WTC11 (cell line): ENCODE data around the gene RBM34. TPM values are rescaled to one million over a fixed set of nuclear protein-coding genes. Genes with fewer than 3 reads are reported as not detected.

ENCODE experiments used
- ATAC-seq: fragments of 200-7000 bp; cut with Tn5 transposase; 2 replicates; pipeline ENCODE4 v1.10.0; 2021; ENCODE audit warnings: mild to moderate bottlenecking, moderate library complexity
- Bru-seq: library from RNA; stranded (reverse); fragments of 400-500 nt; gene quantifications from one replicate; lab custom pipeline; 2021; lab: Mats Ljungman, UMichigan
- CTCF ChIA-PET: fragments of 300-600 bp; sonication (Branson Sonifier 250); formaldehyde crosslinking; loops from one replicate; lab custom pipeline; 2021; ENCODE audit warnings: antibody characterized with exemption; lab: Charles Lee
- POLR2A ChIA-PET: fragments of 350-600 bp; sonication (Branson Sonifier 250); formaldehyde crosslinking; loops from one replicate; lab custom pipeline; 2021; ENCODE audit warnings: antibody characterized with exemption; lab: Charles Lee
- DNase-seq: peaks from one replicate; pipeline ENCODE4 v3.0.0; 2021; ENCODE audit warnings: low spot score
- H3K27ac Mint-ChIP-seq: 2 replicates; pipeline ENCODE4 v1.8.0; 2021; ENCODE audit warnings: mixed read lengths
- H3K27me3 Mint-ChIP-seq: 2 replicates; pipeline ENCODE4 v1.8.0; 2021; ENCODE audit warnings: low read depth, mild to moderate bottlenecking, moderate library complexity, mixed read lengths
- H3K36me3 Mint-ChIP-seq: 2 replicates; pipeline ENCODE4 v1.8.0; 2021; ENCODE audit warnings: mixed read lengths
- H3K4me1 Mint-ChIP-seq: 2 replicates; pipeline ENCODE4 v1.8.0; 2022; ENCODE audit warnings: mixed read lengths
- H3K4me3 Mint-ChIP-seq: 2 replicates; pipeline ENCODE4 v1.8.0; 2021; ENCODE audit warnings: mild to moderate bottlenecking, moderate library complexity, mixed read lengths
- H3K9me3 Mint-ChIP-seq: 2 replicates; pipeline ENCODE4 v1.8.0; 2021; ENCODE audit warnings: mixed read lengths
- CREM ChIP-seq: sonication (generic); formaldehyde crosslinking; IDR thresholded peaks from 2 replicates; pipeline ENCODE4 v1.8.1; 2022; ENCODE audit warnings: mild to moderate bottlenecking, missing genetic modification reagents, moderate library complexity
- ETV6 ChIP-seq: sonication (generic); formaldehyde crosslinking; IDR thresholded peaks from 2 replicates; pipeline ENCODE4 v1.8.1; 2022; ENCODE audit warnings: mild to moderate bottlenecking, missing genetic modification reagents
- FOXP1 ChIP-seq: sonication (generic); formaldehyde crosslinking; IDR thresholded peaks from 2 replicates; pipeline ENCODE4 v1.8.0; 2022; ENCODE audit warnings: missing genetic modification reagents, mild to moderate bottlenecking, moderate library complexity, borderline replicate concordance
- GABPB1 ChIP-seq: sonication (generic); formaldehyde crosslinking; IDR thresholded peaks from 2 replicates; pipeline ENCODE4 v1.8.1; 2023; ENCODE audit warnings: mild to moderate bottlenecking, missing genetic modification reagents
- IRF2 ChIP-seq: sonication (generic); formaldehyde crosslinking; IDR thresholded peaks from 2 replicates; pipeline ENCODE4 v1.8.0; 2022; ENCODE audit warnings: low read depth, missing genetic modification reagents, borderline replicate concordance
- JAZF1 ChIP-seq: fragments of 250-450 bp; sonication (Bioruptor Pico); IDR thresholded peaks from 2 replicates; pipeline ENCODE4 v1.9.0; 2021; ENCODE audit warnings: moderate library complexity, mild to moderate bottlenecking, inconsistent platforms
- KAT7 ChIP-seq: sonication (generic); formaldehyde crosslinking; IDR thresholded peaks from 2 replicates; pipeline ENCODE4 v1.8.1; 2023; ENCODE audit warnings: missing genetic modification reagents, mild to moderate bottlenecking, borderline replicate concordance
- NFE2L1 ChIP-seq: sonication (generic); formaldehyde crosslinking; IDR thresholded peaks from 2 replicates; pipeline ENCODE4 v1.8.1; 2023; ENCODE audit warnings: missing genetic modification reagents
- SMAD3 ChIP-seq: sonication (generic); formaldehyde crosslinking; IDR thresholded peaks from 2 replicates; pipeline ENCODE4 v1.8.0; 2022; ENCODE audit warnings: missing genetic modification reagents, mild to moderate bottlenecking, borderline replicate concordance
- SMAD4 ChIP-seq: sonication (generic); formaldehyde crosslinking; IDR thresholded peaks from 2 replicates; pipeline ENCODE4 v1.8.0; 2022; ENCODE audit warnings: mild to moderate bottlenecking, missing genetic modification reagents
- SP1 ChIP-seq: sonication (generic); formaldehyde crosslinking; conservative IDR thresholded peaks from 2 replicates; pipeline ENCODE4 v1.8.1; 2022; ENCODE audit warnings: missing genetic modification reagents
- ZNF219 ChIP-seq: sonication (generic); formaldehyde crosslinking; IDR thresholded peaks from 2 replicates; pipeline ENCODE4 v1.8.0; 2023; ENCODE audit warnings: missing genetic modification reagents, mild to moderate bottlenecking, borderline replicate concordance
- long read RNA-seq, 3 experiments: library from RNA in 1 of 3; library from capped mRNA in 1 of 3; library from polyadenylated mRNA in 1 of 3; unstranded in 2 of 3; stranded (forward) in 1 of 3; transcript quantifications; one replicate each; pipeline ENCODE4 v2.0.0, GENCODE V29; 2021
- total RNA-seq: library from RNA; stranded (reverse); gene quantifications from 3 replicates; pipeline ENCODE4 v1.2.3, GENCODE V29; 2021
- TF ChIP-seq, protein P1 (sequence below): fragments of 250-450 bp; sonication (Bioruptor Pico); IDR thresholded peaks from 2 replicates; pipeline ENCODE4 v1.9.0; 2021; ENCODE audit warnings: moderate library complexity, mild to moderate bottlenecking, inconsistent platforms, borderline replicate concordance
- TF ChIP-seq, protein P2 (sequence below): sonication (generic); formaldehyde crosslinking; IDR thresholded peaks from 2 replicates; pipeline ENCODE4 v1.8.0; 2022; ENCODE audit warnings: mild to moderate bottlenecking, missing genetic modification reagents
- TF ChIP-seq, protein P3 (sequence below): sonication (generic); formaldehyde crosslinking; IDR thresholded peaks from 2 replicates; pipeline ENCODE4 v1.8.0; 2022; ENCODE audit warnings: mild to moderate bottlenecking, missing genetic modification reagents
- TF ChIP-seq, protein P4 (sequence below): sonication (generic); formaldehyde crosslinking; IDR thresholded peaks from 2 replicates; pipeline ENCODE4 v1.8.1; 2023; ENCODE audit warnings: mild to moderate bottlenecking, moderate library complexity, missing genetic modification reagents
- TF ChIP-seq, protein P5 (sequence below): sonication (generic); formaldehyde crosslinking; IDR thresholded peaks from 2 replicates; pipeline ENCODE4 v1.8.1; 2022; ENCODE audit warnings: mild to moderate bottlenecking, moderate library complexity, missing genetic modification reagents
- TF ChIP-seq, protein P6 (sequence below): sonication (generic); formaldehyde crosslinking; IDR thresholded peaks from 2 replicates; pipeline ENCODE4 v1.8.1; 2023; ENCODE audit warnings: mild to moderate bottlenecking, missing genetic modification reagents
- TF ChIP-seq, protein P7 (sequence below): sonication (generic); formaldehyde crosslinking; IDR thresholded peaks from 2 replicates; pipeline ENCODE4 v1.8.0; 2023; ENCODE audit warnings: missing genetic modification reagents, mild to moderate bottlenecking, borderline replicate concordance

RBM34 gene, protein sequence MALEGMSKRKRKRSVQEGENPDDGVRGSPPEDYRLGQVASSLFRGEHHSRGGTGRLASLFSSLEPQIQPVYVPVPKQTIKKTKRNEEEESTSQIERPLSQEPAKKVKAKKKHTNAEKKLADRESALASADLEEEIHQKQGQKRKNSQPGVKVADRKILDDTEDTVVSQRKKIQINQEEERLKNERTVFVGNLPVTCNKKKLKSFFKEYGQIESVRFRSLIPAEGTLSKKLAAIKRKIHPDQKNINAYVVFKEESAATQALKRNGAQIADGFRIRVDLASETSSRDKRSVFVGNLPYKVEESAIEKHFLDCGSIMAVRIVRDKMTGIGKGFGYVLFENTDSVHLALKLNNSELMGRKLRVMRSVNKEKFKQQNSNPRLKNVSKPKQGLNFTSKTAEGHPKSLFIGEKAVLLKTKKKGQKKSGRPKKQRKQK
- total RNA-seq = 97.4 to 112 TPM (median 104 TPM) in 3 replicates
- Bru-seq, nascent RNA = percentile 85 among the genes with signal in this experiment
- long read RNA-seq, experiment 1, transcript RBM34-201 (11 exons, 2,054 nt) = major isoform, 188 of 240 reads
- long read RNA-seq, experiment 1, partial matches to known transcripts = 11 of 240 reads
- long read RNA-seq, experiment 1, other reads (novel, unspliced or antisense) = 39 of 240 reads
- long read RNA-seq, experiment 2, transcript RBM34-201 (11 exons, 2,054 nt) = major isoform, 17 of 42 reads
- long read RNA-seq, experiment 2, partial matches to known transcripts = 4 of 42 reads
- long read RNA-seq, experiment 2, other reads (novel, unspliced or antisense) = 19 of 42 reads
- long read RNA-seq, experiment 3, transcript RBM34-201 (11 exons, 2,054 nt) = major isoform, 350 of 431 reads
- long read RNA-seq, experiment 3, partial matches to known transcripts = 14 of 431 reads
- long read RNA-seq, experiment 3, other reads (novel, unspliced or antisense) = 65 of 431 reads

DNA sequence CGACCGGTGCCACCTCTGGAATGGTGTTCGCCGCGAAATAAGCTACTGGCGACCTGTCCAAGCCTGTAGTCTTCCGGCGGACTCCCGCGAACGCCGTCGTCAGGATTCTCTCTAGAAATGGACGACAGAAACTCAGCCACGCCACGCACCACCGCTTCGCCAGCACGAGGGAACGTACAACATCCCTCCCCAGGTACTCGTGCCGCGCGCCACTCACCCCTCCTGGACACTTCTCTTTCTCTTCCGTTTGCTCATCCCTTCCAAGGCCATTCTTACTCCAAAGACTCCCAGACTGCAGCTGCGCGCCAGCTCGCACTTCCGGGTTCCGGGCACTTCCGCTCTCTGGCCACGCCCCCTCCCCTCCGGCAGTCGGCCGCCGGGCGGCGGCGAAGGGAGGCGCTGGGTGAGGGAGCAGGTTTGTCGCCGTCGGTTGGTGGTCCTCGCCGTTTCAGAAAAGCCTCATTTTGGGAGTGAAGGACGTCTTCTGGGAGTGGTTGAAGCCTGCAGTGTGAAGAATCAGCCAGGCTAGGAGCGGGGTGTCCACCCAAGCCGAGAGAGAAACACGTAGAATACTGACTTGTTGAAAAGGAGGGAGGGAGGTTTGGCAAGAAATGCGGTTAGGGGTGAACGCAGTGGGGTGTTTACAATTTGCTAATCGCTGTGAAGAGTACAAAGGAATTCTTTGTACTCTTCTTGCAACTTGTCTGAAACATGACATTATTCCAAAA is at the start of gene RBM34:
Gene RBM34, minus strand, starts transcription at position 294 of the 728 bp plus-strand sequence. Its CDS starts 24 bp downstream, at position 270.
- Mint-ChIP-seq H3K27me3 (no peaks in the 10 kb centered on the region), H3K4me1 (peaks cover 12% of the 10 kb centered on the region), H3K4me3 (peak within 1 kb of the TSS; percentile 94), H3K27ac (peak within 1 kb of the TSS; percentile 97), H3K9me3 (no peaks in the 10 kb centered on the region), H3K36me3 (peaks cover 7% of the 10 kb centered on the region)
- DNase-seq (peak; percentile 94), ATAC-seq (peak; percentile 95)
- ChIA-PET POLR2A (interaction anchor here (0.9 to 1.4 kb wide), 5 partner anchors 32 to 263 kb away, joined by 3 to 7 read pairs (median 4); partner anchors contain the start of genes ARID4B and TOMM20), CTCF (interaction anchor here (1.1 to 1.3 kb wide), 2 partner anchors 32 to 256 kb away, joined by 3 to 6 read pairs; partner anchors contain the start of gene TOMM20)
- TF ChIP-seq GABPB1 (CRISPR knock-in tag) = peak; percentile 91
- TF ChIP-seq, protein P1, sequence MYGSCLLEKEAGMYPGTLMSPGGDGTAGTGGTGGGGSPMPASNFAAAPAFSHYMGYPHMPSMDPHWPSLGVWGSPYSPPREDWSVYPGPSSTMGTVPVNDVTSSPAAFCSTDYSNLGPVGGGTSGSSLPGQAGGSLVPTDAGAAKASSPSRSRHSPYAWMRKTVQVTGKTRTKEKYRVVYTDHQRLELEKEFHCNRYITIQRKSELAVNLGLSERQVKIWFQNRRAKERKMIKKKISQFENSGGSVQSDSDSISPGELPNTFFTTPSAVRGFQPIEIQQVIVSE = no peak
- TF ChIP-seq IRF2 = no peak
- TF ChIP-seq, protein P2, sequence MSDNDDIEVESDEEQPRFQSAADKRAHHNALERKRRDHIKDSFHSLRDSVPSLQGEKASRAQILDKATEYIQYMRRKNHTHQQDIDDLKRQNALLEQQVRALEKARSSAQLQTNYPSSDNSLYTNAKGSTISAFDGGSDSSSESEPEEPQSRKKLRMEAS (CRISPR knock-in tag) = peak; percentile 81
- TF ChIP-seq KAT7 (CRISPR knock-in tag) = 0 out of 2 replicates have a peak, but pooled peaks have one; percentile 57
- peak; percentile 43; the same call in 1 of the 2 replicates for TF ChIP-seq CREM (CRISPR knock-in tag)
- TF ChIP-seq, protein P3, sequence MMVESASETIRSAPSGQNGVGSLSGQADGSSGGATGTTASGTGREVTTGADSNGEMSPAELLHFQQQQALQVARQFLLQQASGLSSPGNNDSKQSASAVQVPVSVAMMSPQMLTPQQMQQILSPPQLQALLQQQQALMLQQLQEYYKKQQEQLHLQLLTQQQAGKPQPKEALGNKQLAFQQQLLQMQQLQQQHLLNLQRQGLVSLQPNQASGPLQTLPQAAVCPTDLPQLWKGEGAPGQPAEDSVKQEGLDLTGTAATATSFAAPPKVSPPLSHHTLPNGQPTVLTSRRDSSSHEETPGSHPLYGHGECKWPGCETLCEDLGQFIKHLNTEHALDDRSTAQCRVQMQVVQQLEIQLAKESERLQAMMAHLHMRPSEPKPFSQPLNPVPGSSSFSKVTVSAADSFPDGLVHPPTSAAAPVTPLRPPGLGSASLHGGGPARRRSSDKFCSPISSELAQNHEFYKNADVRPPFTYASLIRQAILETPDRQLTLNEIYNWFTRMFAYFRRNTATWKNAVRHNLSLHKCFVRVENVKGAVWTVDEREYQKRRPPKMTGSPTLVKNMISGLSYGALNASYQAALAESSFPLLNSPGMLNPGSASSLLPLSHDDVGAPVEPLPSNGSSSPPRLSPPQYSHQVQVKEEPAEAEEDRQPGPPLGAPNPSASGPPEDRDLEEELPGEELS (CRISPR knock-in tag) = no peak
- TF ChIP-seq NFE2L1 (CRISPR knock-in tag) = no peak
- TF ChIP-seq, protein P4, sequence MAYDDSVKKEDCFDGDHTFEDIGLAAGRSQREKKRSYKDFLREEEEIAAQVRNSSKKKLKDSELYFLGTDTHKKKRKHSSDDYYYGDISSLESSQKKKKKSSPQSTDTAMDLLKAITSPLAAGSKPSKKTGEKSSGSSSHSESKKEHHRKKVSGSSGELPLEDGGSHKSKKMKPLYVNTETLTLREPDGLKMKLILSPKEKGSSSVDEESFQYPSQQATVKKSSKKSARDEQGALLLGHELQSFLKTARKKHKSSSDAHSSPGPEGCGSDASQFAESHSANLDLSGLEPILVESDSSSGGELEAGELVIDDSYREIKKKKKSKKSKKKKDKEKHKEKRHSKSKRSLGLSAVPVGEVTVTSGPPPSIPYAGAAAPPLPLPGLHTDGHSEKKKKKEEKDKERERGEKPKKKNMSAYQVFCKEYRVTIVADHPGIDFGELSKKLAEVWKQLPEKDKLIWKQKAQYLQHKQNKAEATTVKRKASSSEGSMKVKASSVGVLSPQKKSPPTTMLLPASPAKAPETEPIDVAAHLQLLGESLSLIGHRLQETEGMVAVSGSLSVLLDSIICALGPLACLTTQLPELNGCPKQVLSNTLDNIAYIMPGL (CRISPR knock-in tag) = 0 out of 2 replicates have a peak, but pooled peaks have one; percentile 32
- TF ChIP-seq, protein P5, sequence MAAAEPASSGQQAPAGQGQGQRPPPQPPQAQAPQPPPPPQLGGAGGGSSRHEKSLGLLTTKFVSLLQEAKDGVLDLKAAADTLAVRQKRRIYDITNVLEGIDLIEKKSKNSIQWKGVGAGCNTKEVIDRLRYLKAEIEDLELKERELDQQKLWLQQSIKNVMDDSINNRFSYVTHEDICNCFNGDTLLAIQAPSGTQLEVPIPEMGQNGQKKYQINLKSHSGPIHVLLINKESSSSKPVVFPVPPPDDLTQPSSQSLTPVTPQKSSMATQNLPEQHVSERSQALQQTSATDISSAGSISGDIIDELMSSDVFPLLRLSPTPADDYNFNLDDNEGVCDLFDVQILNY = peak; percentile 84; the same call in 1 of the 2 replicates
- no peak for TF ChIP-seq ZNF219
- TF ChIP-seq JAZF1 (CRISPR knock-in tag) = no peak
- TF ChIP-seq FOXP1 (CRISPR knock-in tag) = peak; percentile 55; the same call in 1 of the 2 replicates
- peak; percentile 95 for TF ChIP-seq SP1 (CRISPR knock-in tag)
- TF ChIP-seq SMAD4 (CRISPR knock-in tag) = no peak
- peak; percentile 92 for TF ChIP-seq ETV6
- TF ChIP-seq SMAD3 = peak; percentile 82
- TF ChIP-seq, protein P6, sequence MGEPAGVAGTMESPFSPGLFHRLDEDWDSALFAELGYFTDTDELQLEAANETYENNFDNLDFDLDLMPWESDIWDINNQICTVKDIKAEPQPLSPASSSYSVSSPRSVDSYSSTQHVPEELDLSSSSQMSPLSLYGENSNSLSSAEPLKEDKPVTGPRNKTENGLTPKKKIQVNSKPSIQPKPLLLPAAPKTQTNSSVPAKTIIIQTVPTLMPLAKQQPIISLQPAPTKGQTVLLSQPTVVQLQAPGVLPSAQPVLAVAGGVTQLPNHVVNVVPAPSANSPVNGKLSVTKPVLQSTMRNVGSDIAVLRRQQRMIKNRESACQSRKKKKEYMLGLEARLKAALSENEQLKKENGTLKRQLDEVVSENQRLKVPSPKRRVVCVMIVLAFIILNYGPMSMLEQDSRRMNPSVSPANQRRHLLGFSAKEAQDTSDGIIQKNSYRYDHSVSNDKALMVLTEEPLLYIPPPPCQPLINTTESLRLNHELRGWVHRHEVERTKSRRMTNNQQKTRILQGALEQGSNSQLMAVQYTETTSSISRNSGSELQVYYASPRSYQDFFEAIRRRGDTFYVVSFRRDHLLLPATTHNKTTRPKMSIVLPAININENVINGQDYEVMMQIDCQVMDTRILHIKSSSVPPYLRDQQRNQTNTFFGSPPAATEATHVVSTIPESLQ (CRISPR knock-in tag) = no peak
- TF ChIP-seq, protein P7, sequence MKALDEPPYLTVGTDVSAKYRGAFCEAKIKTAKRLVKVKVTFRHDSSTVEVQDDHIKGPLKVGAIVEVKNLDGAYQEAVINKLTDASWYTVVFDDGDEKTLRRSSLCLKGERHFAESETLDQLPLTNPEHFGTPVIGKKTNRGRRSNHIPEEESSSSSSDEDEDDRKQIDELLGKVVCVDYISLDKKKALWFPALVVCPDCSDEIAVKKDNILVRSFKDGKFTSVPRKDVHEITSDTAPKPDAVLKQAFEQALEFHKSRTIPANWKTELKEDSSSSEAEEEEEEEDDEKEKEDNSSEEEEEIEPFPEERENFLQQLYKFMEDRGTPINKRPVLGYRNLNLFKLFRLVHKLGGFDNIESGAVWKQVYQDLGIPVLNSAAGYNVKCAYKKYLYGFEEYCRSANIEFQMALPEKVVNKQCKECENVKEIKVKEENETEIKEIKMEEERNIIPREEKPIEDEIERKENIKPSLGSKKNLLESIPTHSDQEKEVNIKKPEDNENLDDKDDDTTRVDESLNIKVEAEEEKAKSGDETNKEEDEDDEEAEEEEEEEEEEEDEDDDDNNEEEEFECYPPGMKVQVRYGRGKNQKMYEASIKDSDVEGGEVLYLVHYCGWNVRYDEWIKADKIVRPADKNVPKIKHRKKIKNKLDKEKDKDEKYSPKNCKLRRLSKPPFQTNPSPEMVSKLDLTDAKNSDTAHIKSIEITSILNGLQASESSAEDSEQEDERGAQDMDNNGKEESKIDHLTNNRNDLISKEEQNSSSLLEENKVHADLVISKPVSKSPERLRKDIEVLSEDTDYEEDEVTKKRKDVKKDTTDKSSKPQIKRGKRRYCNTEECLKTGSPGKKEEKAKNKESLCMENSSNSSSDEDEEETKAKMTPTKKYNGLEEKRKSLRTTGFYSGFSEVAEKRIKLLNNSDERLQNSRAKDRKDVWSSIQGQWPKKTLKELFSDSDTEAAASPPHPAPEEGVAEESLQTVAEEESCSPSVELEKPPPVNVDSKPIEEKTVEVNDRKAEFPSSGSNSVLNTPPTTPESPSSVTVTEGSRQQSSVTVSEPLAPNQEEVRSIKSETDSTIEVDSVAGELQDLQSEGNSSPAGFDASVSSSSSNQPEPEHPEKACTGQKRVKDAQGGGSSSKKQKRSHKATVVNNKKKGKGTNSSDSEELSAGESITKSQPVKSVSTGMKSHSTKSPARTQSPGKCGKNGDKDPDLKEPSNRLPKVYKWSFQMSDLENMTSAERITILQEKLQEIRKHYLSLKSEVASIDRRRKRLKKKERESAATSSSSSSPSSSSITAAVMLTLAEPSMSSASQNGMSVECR (CRISPR knock-in tag) = peak; percentile 72; the same call in 1 of the 2 replicates
